Measurements from ENCODE around the gene ADCY7. TPM values are rescaled to one million over a fixed set of nuclear protein-coding genes. Genes with fewer than 3 reads are reported as not detected.
A peak's percentile ranks its signal among the peaks of the same experiment; 100 is the strongest.

ADCY7 gene
- total RNA-seq, 1 donor from 2014 or later: 17.0 TPM

GRCh38 chr16:50263940-50264929, 2.1 kb upstream of the ADCY7 start:
- Mint-ChIP-seq H3K27ac (peak overlapping the region; percentile 26), H3K9me3 (ENCODE audit: low read depth) (no peaks in the 10 kb centered on the region), H3K27me3 (no peaks in the 10 kb centered on the region), H3K4me1 (ENCODE audit: low read depth) (peaks cover 12% of the 10 kb centered on the region), H3K4me3 (ENCODE audit: low read depth) (no peak overlapping the region), H3K36me3 (ENCODE audit: insufficient read depth) (no peaks in the 10 kb centered on the region)
- no peak for DNase-seq (ENCODE audit: low spot score, unreplicated experiment)
- TF ChIP-seq, protein P1, sequence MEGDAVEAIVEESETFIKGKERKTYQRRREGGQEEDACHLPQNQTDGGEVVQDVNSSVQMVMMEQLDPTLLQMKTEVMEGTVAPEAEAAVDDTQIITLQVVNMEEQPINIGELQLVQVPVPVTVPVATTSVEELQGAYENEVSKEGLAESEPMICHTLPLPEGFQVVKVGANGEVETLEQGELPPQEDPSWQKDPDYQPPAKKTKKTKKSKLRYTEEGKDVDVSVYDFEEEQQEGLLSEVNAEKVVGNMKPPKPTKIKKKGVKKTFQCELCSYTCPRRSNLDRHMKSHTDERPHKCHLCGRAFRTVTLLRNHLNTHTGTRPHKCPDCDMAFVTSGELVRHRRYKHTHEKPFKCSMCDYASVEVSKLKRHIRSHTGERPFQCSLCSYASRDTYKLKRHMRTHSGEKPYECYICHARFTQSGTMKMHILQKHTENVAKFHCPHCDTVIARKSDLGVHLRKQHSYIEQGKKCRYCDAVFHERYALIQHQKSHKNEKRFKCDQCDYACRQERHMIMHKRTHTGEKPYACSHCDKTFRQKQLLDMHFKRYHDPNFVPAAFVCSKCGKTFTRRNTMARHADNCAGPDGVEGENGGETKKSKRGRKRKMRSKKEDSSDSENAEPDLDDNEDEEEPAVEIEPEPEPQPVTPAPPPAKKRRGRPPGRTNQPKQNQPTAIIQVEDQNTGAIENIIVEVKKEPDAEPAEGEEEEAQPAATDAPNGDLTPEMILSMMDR (IDR thresholded peaks at IDR 0.05; ENCODE audit: unreplicated experiment): no peak

- H3K4me3 Mint-ChIP-seq (ENCODE audit: low read depth): no peak overlapping the region
- H3K27me3 Mint-ChIP-seq: no peaks in the 10 kb centered on the region
- H3K36me3 Mint-ChIP-seq (ENCODE audit: insufficient read depth): no peaks in the 10 kb centered on the region
- TF ChIP-seq, protein P1 (IDR thresholded peaks at IDR 0.05; ENCODE audit: unreplicated experiment): peak; percentile 13
- DNase-seq (ENCODE audit: low spot score, unreplicated experiment): no peak
- no peaks in the 10 kb centered on the region for H3K9me3 Mint-ChIP-seq (ENCODE audit: low read depth)
- H3K4me1 Mint-ChIP-seq (ENCODE audit: low read depth): peaks cover 12% of the 10 kb centered on the region
- H3K27ac Mint-ChIP-seq: no peak overlapping the region
Observed at GRCh38 chr16:50265260-50265659, 1.1 kb upstream of the ADCY7 start.

DNA sequence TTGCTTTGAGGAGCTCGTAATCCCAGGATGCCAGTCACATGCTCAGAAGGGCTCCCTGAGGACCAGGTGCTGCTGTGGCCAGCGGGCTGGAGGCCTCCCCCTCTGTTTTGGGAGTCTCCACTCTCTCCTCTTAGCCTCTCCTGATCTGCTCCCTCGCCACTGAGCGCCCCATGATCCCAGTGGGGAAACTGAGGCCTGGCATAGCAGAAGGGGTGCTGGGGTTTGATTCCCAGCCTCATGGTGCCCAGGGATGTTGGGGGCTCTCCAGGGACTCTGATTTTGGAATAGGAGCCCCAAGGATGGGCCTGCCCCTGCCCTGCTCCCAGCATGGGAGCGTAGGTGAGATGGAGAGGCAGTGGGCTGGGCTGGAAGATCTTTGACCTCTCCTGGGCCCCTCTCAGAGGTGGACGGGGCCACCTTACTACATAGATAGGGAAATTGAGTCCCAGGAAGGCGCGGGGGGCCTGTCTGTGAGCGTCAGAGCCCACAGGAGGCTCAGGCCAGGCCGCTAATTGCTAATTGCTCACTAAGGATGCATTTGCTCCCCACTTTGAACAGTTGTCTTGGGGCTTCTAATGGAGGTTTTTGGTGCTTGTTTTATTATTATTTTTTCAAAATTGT, 525 bp upstream of the ADCY7 start:
- H3K4me3 Mint-ChIP-seq (ENCODE audit: low read depth): no peak overlapping the region
- H3K27me3 Mint-ChIP-seq: no peaks in the 10 kb centered on the region
- H3K36me3 Mint-ChIP-seq (ENCODE audit: insufficient read depth): no peaks in the 10 kb centered on the region
- peaks cover 12% of the 10 kb centered on the region for H3K4me1 Mint-ChIP-seq (ENCODE audit: low read depth)
- H3K9me3 Mint-ChIP-seq (ENCODE audit: low read depth): no peaks in the 10 kb centered on the region
- DNase-seq (ENCODE audit: low spot score, unreplicated experiment): no peak
- H3K27ac Mint-ChIP-seq: no peak overlapping the region
- TF ChIP-seq, protein P1 (IDR thresholded peaks at IDR 0.05; ENCODE audit: unreplicated experiment): no peak

GRCh38 chr16:50267151-50267631, 840 bp downstream of the ADCY7 start:
- DNase-seq (ENCODE audit: low spot score, unreplicated experiment): no peak
- TF ChIP-seq, protein P1 (IDR thresholded peaks at IDR 0.05; ENCODE audit: unreplicated experiment): no peak
- no peak overlapping the region for H3K4me3 Mint-ChIP-seq (ENCODE audit: low read depth)
- no peaks in the 10 kb centered on the region for H3K36me3 Mint-ChIP-seq (ENCODE audit: insufficient read depth)
- H3K4me1 Mint-ChIP-seq (ENCODE audit: low read depth): peaks cover 9% of the 10 kb centered on the region
- no peak overlapping the region for H3K27ac Mint-ChIP-seq
- H3K9me3 Mint-ChIP-seq (ENCODE audit: low read depth): no peaks in the 10 kb centered on the region
- no peaks in the 10 kb centered on the region for H3K27me3 Mint-ChIP-seq

DNA sequence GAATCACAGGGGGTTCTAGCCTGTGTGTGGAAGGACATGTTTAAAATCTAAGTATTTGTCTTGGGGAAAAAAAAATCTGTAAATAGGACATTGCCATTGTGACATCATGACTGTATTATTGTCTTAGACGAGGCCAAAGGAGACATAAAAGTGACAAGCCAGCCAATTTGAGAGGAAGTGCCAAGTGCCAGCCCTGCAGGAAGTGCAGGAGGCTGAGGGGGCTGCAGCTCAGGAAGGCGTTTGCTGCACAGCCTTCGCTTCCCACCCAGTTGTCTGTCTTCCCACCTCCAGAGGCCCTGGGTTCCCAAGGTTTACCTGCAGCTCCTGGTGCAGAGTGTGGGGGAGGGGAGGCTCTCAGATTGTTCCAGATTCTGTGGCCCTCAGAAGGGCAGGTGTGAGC, 1.3 kb downstream of the ADCY7 start:
- Mint-ChIP-seq H3K27ac (no peak overlapping the region), H3K4me1 (ENCODE audit: low read depth) (peaks cover 9% of the 10 kb centered on the region), H3K36me3 (ENCODE audit: insufficient read depth) (no peaks in the 10 kb centered on the region), H3K4me3 (ENCODE audit: low read depth) (no peak overlapping the region), H3K9me3 (ENCODE audit: low read depth) (no peaks in the 10 kb centered on the region), H3K27me3 (no peaks in the 10 kb centered on the region)
- no peak for DNase-seq (ENCODE audit: low spot score, unreplicated experiment)
- TF ChIP-seq, protein P1 (IDR thresholded peaks at IDR 0.05; ENCODE audit: unreplicated experiment): no peak
